HepG2 (cell line): Measurements from ENCODE around the gene GADD45G. TPM values are rescaled to one million over a fixed set of nuclear protein-coding genes. Genes with fewer than 3 reads are reported as not detected.

Experiments used
- ATAC-seq: fragments of 200-7000 bp; cut with Tn5 transposase; 3 replicates; pipeline ENCODE4 v1.9.1; 2020; ENCODE audit warnings: mild to moderate bottlenecking, moderate library complexity
- BruUV-seq: library from RNA; stranded (reverse); fragments of 400-500 nt; replicated peaks from 2 replicates; lab custom pipeline; 2021; lab: Mats Ljungman, UMichigan
- CTCF ChIA-PET: fragments of 300-600 bp; formaldehyde crosslinking; extraction: SDS; loops from one replicate; lab custom pipeline; 2021; ENCODE audit warnings: low total read pairs, inconsistent platforms, low intra/inter-chr PET ratio; lab: Yijun Ruan, JAX
- POLR2A ChIA-PET: fragments of 350-600 bp; sonication (Branson Sonifier 250); formaldehyde crosslinking; loops from one replicate; lab custom pipeline; 2020; ENCODE audit warnings: antibody characterized with exemption, inconsistent platforms; lab: Yijun Ruan, JAX
- DNase-seq: peaks from one replicate; pipeline ENCODE4 v3.0.0-alpha.2; 2015; ENCODE audit warnings: low spot score
- FAIRE-seq: peaks from 3 replicates; lab custom pipeline; 2011; peaks lifted over from hg19 to GRCh38; lab: Jason Lieb, UNC
- H2AFZ ChIP-seq: one replicate; pipeline ENCODE4 v1.6.1; 2011; ENCODE audit warnings: low read length, inconsistent platforms
- H3K27ac ChIP-seq: fragments of 300-600 bp; 3 replicates; pipeline ENCODE4 v1.8.0; 2011; ENCODE audit warnings: mixed run types, mild to moderate bottlenecking, mixed read lengths, low read length, inconsistent platforms; ENCODE audit not compliant: insufficient read depth; ENCODE audit errors: extremely low read length
- H3K27me3 ChIP-seq, 2 experiments: fragments of 200-600 bp in 1 of 2; 2 replicates in 1 of 2; 3 replicates in 1 of 2; pipeline versions ENCODE4 v1.6.0 to v1.8.0; 2011; ENCODE audit warnings: low read length in 2 of 2, mild to moderate bottlenecking in 2 of 2, moderate library complexity in 2 of 2, inconsistent platforms in 1 of 2; ENCODE audit not compliant: insufficient read depth in 2 of 2, control insufficient read depth in 1 of 2
- H3K36me3 ChIP-seq, 2 experiments: fragments of 200-600 bp in 1 of 2; replicated peaks in 1 of 2; 2 replicates in 1 of 2; 3 replicates in 1 of 2; pipeline versions ENCODE4 v1.5.1 to v1.8.0; 2011; ENCODE audit warnings: low read length in 2 of 2, inconsistent platforms in 1 of 2; ENCODE audit not compliant: insufficient read depth in 2 of 2, control insufficient read depth in 1 of 2
- H3K4me1 ChIP-seq: 2 replicates; pipeline ENCODE4 v1.5.1; 2012; ENCODE audit warnings: low read length, inconsistent platforms; ENCODE audit not compliant: insufficient read depth
- H3K4me2 ChIP-seq: 2 replicates; pipeline ENCODE4 v1.6.0; 2011; ENCODE audit warnings: low read depth, low read length, inconsistent platforms
- H3K4me3 ChIP-seq, 3 experiments: fragments of 200-600 bp in 1 of 3; sonication (generic), shearing (Covaris generic) in 1 of 3; replicated peaks in 1 of 3; 2 replicates each; pipeline ENCODE4 v1.5.1; 2011 to 2016; ENCODE audit warnings: low read length in 3 of 3, inconsistent platforms in 2 of 3, low read depth in 2 of 3, mild to moderate bottlenecking in 2 of 3, control low read depth in 1 of 3, mixed read lengths in 1 of 3; ENCODE audit not compliant: insufficient read depth in 1 of 3
- H3K79me2 ChIP-seq: one replicate; pipeline ENCODE4 v1.6.1; 2011; ENCODE audit warnings: low read length, inconsistent platforms; ENCODE audit not compliant: insufficient read depth
- H3K9ac ChIP-seq: 2 replicates; pipeline ENCODE4 v1.6.0; 2011; ENCODE audit warnings: mild to moderate bottlenecking, low read depth, low read length, inconsistent platforms; ENCODE audit not compliant: insufficient read depth
- H3K9me3 ChIP-seq: 2 replicates; pipeline ENCODE4 v1.5.1; 2012; ENCODE audit warnings: mild to moderate bottlenecking, low read length
- H4K20me1 ChIP-seq: 2 replicates; pipeline ENCODE4 v1.6.0; 2011; ENCODE audit warnings: inconsistent platforms, mild to moderate bottlenecking, low read length, moderate library complexity; ENCODE audit not compliant: insufficient read depth
- ELF4 ChIP-seq: sonication (generic); formaldehyde crosslinking; IDR thresholded peaks from 2 replicates; pipeline ENCODE4 v1.5.0; 2020; ENCODE audit warnings: missing genetic modification reagents, mild to moderate bottlenecking, moderate library complexity, borderline replicate concordance
- KAT8 ChIP-seq: IDR thresholded peaks from 2 replicates; pipeline ENCODE4 v1.6.1; 2016; ENCODE audit warnings: missing genetic modification reagents, missing compliant biosample characterization
- KLF11 ChIP-seq: IDR thresholded peaks from 2 replicates; pipeline ENCODE4 v1.6.1; 2016; ENCODE audit warnings: missing compliant biosample characterization
- NFE2L1 ChIP-seq: sonication (generic); formaldehyde crosslinking; IDR thresholded peaks from 2 replicates; pipeline ENCODE4 v1.4.0; 2020; ENCODE audit warnings: missing genetic modification reagents, mild to moderate bottlenecking, borderline replicate concordance
- SETDB1 ChIP-seq: sonication (generic); formaldehyde crosslinking; IDR thresholded peaks from 2 replicates; pipeline ENCODE4 v1.5.1; 2020; ENCODE audit warnings: missing genetic modification reagents, mild to moderate bottlenecking, borderline replicate concordance
- SMAD9 ChIP-seq: sonication (generic); formaldehyde crosslinking; IDR thresholded peaks from 2 replicates; pipeline ENCODE4 v1.5.1; 2020; ENCODE audit warnings: mild to moderate bottlenecking, missing genetic modification reagents
- SSRP1 ChIP-seq: IDR thresholded peaks from 2 replicates; pipeline ENCODE4 v1.6.1; 2016; ENCODE audit warnings: control low read depth
- ZNF207 ChIP-seq: fragments of 450-650 bp; IDR thresholded peaks from 2 replicates; pipeline ENCODE4 v1.6.1; 2016; ENCODE audit warnings: antibody characterized with exemption, borderline replicate concordance
- ZNF367 ChIP-seq: sonication (generic); formaldehyde crosslinking; IDR thresholded peaks from 2 replicates; pipeline ENCODE4 v1.4.0; 2020; ENCODE audit warnings: missing genetic modification reagents, borderline replicate concordance
- ZNF564 ChIP-seq: sonication (generic); formaldehyde crosslinking; IDR thresholded peaks from 2 replicates; pipeline ENCODE4 v1.8.1; 2023; ENCODE audit warnings: mild to moderate bottlenecking, missing genetic modification reagents
- ZNF781 ChIP-seq: sonication (generic); formaldehyde crosslinking; IDR thresholded peaks from 2 replicates; pipeline ENCODE4 v1.5.1; 2020; ENCODE audit warnings: borderline replicate concordance, mild to moderate bottlenecking, missing genetic modification reagents; ENCODE audit errors: not compliant biosample characterization
- ZNF841 ChIP-seq: sonication (generic); formaldehyde crosslinking; IDR thresholded peaks from 2 replicates; pipeline ENCODE4 v1.8.1; 2023; ENCODE audit warnings: missing genetic modification reagents, borderline replicate concordance
- ZNF891 ChIP-seq: sonication (generic); formaldehyde crosslinking; IDR thresholded peaks from 2 replicates; pipeline ENCODE4 v1.5.0; 2020; ENCODE audit warnings: mild to moderate bottlenecking, missing genetic modification reagents
- WGBS: methylation state at CpG from one replicate; pipeline ENCODE4 v1.1.6; 2017; ENCODE audit warnings: low lambda C conversion rate; 5-methylcytosine and 5-hydroxymethylcytosine counted together
- in situ Hi-C: cut with HindIII; loops from 2 replicates; pipeline ENCODE4 v1.10.0; 2017; ENCODE audit warnings: low pct_unique_long_range_greater_than_20kb; ENCODE audit not compliant: extremely low pct_ligation_motif_present
- intact Hi-C: fragments of 100-400 bp; cut with micrococcal nuclease; formaldehyde crosslinking; loops from one replicate; pipeline ENCODE4 v1.10.0; 2022; ENCODE audit not compliant: unreplicated experiment
- polyA plus RNA-seq, 8 experiments: library from polyadenylated mRNA; depleted of rRNA in 3 of 8; stranded (reverse) in 7 of 8; unstranded in 1 of 8; fragments of >200 nt; fragmentation: Illumina TruSeq in 4 of 8; extraction: Trizol in 4 of 8; gene quantifications; 2 replicates each; pipeline versions ENCODE4 v1.2.1 to v1.2.3, GENCODE V29; 2011 to 2016; ENCODE audit warnings: low read depth in 4 of 8, missing spikeins in 1 of 8, mixed read lengths in 1 of 8; ENCODE audit not compliant: insufficient read depth in 1 of 8
- total RNA-seq, 5 experiments: library from RNA; depleted of rRNA; stranded (reverse); fragments of >200 nt; fragmentation: Illumina TruSeq; extraction: Trizol; gene quantifications; 2 replicates each; pipeline ENCODE4 v1.2.3, GENCODE V29; 2016; ENCODE audit warnings: low read depth in 1 of 5

The GADD45G gene
- total and polyA plus RNA-seq, 2 of the 13 experiments (the other 11 are each of a cell fraction or from before 2014, with no cell fraction given): not detected

DNA sequence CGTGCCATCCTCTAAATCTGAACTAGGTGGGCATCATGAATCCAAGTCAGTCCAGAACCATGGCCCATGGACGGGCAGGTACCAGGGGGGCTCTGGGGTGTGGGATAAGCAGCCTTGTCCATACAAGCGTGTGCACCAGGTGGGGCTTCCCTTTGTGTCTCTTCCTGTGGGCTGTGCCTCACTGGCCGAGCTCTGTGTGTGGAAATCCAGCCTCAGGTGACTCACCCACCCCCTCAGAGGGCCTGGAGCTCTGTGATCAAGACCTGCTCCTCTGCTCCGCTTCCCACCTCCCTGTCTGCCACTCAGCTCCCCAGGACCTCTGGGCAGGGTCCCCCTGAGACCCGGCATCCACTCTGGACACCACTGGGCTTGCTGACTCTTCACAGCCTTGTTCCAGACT lies 33.0 kb downstream of the GADD45G start:
- 41% methylated on average over 3 of the region's 6 CpGs for WGBS
- CTCF ChIA-PET: no interaction called here
- Histone ChIP-seq H3K79me2 (no peaks in the 10 kb centered on the region), H3K4me3 (no peak overlapping the region), H3K36me3 (no peaks in the 10 kb centered on the region), H3K4me2 (no peak overlapping the region), H3K9ac (no peak overlapping the region), H3K27ac (no peak overlapping the region), H3K27me3 (peaks cover 4 to 33% of the 10 kb centered on the region in 2 experiments; a peak in 2 of 5 replicates), H4K20me1 (no peaks in the 10 kb centered on the region), H2AFZ (no peak overlapping the region), H3K9me3 (no peaks in the 10 kb centered on the region), H3K4me1 (peaks cover 4% of the 10 kb centered on the region)
- no peak for TF ChIP-seq KLF11
- TF ChIP-seq ZNF891 (CRISPR knock-in tag): no peak
- TF ChIP-seq NFE2L1: no peak
- no peak for TF ChIP-seq SMAD9 (CRISPR knock-in tag)
- no peak for TF ChIP-seq ZNF367 (CRISPR knock-in tag)
- no peak for TF ChIP-seq KAT8
- no peak for TF ChIP-seq ZNF841
- TF ChIP-seq ZNF564 (CRISPR knock-in tag): no peak
- TF ChIP-seq SETDB1 (CRISPR knock-in tag): no peak
- TF ChIP-seq ELF4 (CRISPR knock-in tag): no peak
- TF ChIP-seq ZNF781 (CRISPR knock-in tag): no peak
- TF ChIP-seq ZNF207: no peak
- no peak for TF ChIP-seq SSRP1 (CRISPR knock-in tag)
- no TSS peak for BruUV-seq
- in situ Hi-C loops: no loop called here
- DNase-seq (no peak), ATAC-seq (no peak), FAIRE-seq (no peak)
- POLR2A ChIA-PET: no interaction called here
- intact Hi-C loops: no loop called here
